ENCODE measurements around the gene SPAG9.

GRCh38 chr17:50957600-50958575, 162.8 kb downstream of the SPAG9 start:
- TF ChIP-seq, protein P1, sequence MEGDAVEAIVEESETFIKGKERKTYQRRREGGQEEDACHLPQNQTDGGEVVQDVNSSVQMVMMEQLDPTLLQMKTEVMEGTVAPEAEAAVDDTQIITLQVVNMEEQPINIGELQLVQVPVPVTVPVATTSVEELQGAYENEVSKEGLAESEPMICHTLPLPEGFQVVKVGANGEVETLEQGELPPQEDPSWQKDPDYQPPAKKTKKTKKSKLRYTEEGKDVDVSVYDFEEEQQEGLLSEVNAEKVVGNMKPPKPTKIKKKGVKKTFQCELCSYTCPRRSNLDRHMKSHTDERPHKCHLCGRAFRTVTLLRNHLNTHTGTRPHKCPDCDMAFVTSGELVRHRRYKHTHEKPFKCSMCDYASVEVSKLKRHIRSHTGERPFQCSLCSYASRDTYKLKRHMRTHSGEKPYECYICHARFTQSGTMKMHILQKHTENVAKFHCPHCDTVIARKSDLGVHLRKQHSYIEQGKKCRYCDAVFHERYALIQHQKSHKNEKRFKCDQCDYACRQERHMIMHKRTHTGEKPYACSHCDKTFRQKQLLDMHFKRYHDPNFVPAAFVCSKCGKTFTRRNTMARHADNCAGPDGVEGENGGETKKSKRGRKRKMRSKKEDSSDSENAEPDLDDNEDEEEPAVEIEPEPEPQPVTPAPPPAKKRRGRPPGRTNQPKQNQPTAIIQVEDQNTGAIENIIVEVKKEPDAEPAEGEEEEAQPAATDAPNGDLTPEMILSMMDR (IDR thresholded peaks at IDR 0.05), result no peak
- no peak for TF ChIP-seq POLR2A (IDR thresholded peaks at IDR 0.05)
- TF ChIP-seq EP300 (IDR thresholded peaks at IDR 0.05), result no peak

All from sigmoid colon (tissue), 4 donors.